ENCODE results near the gene TSPO2. TPM values are rescaled to one million over a fixed set of nuclear protein-coding genes. Genes with fewer than 3 reads are reported as not detected.

The TSPO2 gene
- total and polyA plus RNA-seq, 9 of the 15 experiments (the other 6 are each of a cell fraction or from before 2014, with no cell fraction given), result not detected

- no TSS peak for BruUV-seq (replicated peaks)
- Histone ChIP-seq H3K27ac (ENCODE audit: extremely low read depth, low read depth, low read length) (no peak overlapping the region), H3K27me3 (ENCODE audit: control insufficient read depth in 2 of 2, insufficient read depth in 2 of 2, low read length in 2 of 2) (no peaks in the 10 kb centered on the region), H3K4me3 (no peak overlapping the region), H3K9me3 (replicated peaks; ENCODE audit: control insufficient read depth, insufficient read depth, low read depth, low read length) (no peaks in the 10 kb centered on the region), H3K79me2 (ENCODE audit: control insufficient read depth, insufficient read depth, low read length) (no peaks in the 10 kb centered on the region), H3K4me2 (ENCODE audit: insufficient read depth, low read length) (no peak overlapping the region), H3K4me1 (replicated peaks in 1 of 2; ENCODE audit: control insufficient read depth in 2 of 2, insufficient read depth in 2 of 2, low read length in 2 of 2) (no peaks in the 10 kb centered on the region), H3K36me3 (ENCODE audit: control insufficient read depth, insufficient read depth, low read length) (peaks cover 94% of the 10 kb centered on the region), H3K9ac (ENCODE audit: insufficient read depth in 1 of 2, low read depth in 2 of 2, low read length in 2 of 2) (no peak overlapping the region), H3K9me1 (ENCODE audit: control insufficient read depth, insufficient read depth, low read length) (no peaks in the 10 kb centered on the region), H4K20me1 (replicated peaks; ENCODE audit: control insufficient read depth, insufficient read depth, low read length) (no peaks in the 10 kb centered on the region), H2AFZ (ENCODE audit: low read depth, low read length) (no peak overlapping the region)
- intact Hi-C loops (cut with micrococcal nuclease) (loop anchor here (5.0 kb wide), 1 partner anchor 89 kb away; no protein-coding TSS in a partner anchor), in situ Hi-C loops (cut with MboI) (no loop called here)
- no peak for ATAC-seq
- WGBS (ENCODE audit: insufficient coverage, low coverage, missing lambda C conversion rate), result 87% methylated on average over 6 of the region's 6 CpGs
- no peak for FAIRE-seq
- CTCF ChIA-PET (ENCODE audit: low intra/inter-chr PET ratio), result no interaction called here
- POLR2A ChIA-PET, result no interaction called here
- no peak for DNase-seq (ENCODE audit: extremely low read depth in 1 of 4, low spot score in 3 of 4)
- no peak for TF ChIP-seq CC2D1A (IDR thresholded peaks at IDR 0.05)
- TF ChIP-seq ZFP36 (IDR thresholded peaks at IDR 0.05; ENCODE audit: low read depth, low read length, partially characterized antibody), result no peak
- no peak for TF ChIP-seq E2F1 (CRISPR knock-in tag; IDR thresholded peaks at IDR 0.05)
- TF ChIP-seq GTF3C2 (IDR thresholded peaks at IDR 0.05; ENCODE audit: borderline replicate concordance, extremely low read depth, insufficient read length), result no peak
- TF ChIP-seq PREB (CRISPR knock-in tag; IDR thresholded peaks at IDR 0.05), result no peak
- TF ChIP-seq ZFX (CRISPR knock-in tag; IDR thresholded peaks at IDR 0.05), result no peak
- TF ChIP-seq CREB3L1 (IDR thresholded peaks at IDR 0.05; ENCODE audit: borderline replicate concordance, low read depth), result no peak
- TF ChIP-seq RERE (CRISPR knock-in tag; IDR thresholded peaks at IDR 0.05; ENCODE audit: borderline replicate concordance), result no peak
- TF ChIP-seq CGGBP1 (CRISPR knock-in tag; IDR thresholded peaks at IDR 0.05), result no peak
Observed at GRCh38 chr6:41093729-41094128, 51.5 kb downstream of the TSPO2 start.

All from K562 (cell line).